T-helper 1 cell treated with Interleukin-12 subunit alpha and Interleukin-12 subunit beta and Interleukin-4 antibody, amounts not matched to agents 30 μg/mL and 1 μg/mL, for 36 hours (primary cell): Measurements from ENCODE around the gene HDAC9.

Source experiments
- H3K27ac Mint-ChIP-seq: one replicate; pipeline ENCODE4 v1.8.0; 2021; ENCODE audit warnings: mild to moderate bottlenecking, mixed read lengths
- H3K27me3 Mint-ChIP-seq: one replicate; pipeline ENCODE4 v1.8.0; 2021; ENCODE audit warnings: low read depth, mixed read lengths
- H3K36me3 Mint-ChIP-seq: one replicate; pipeline ENCODE4 v1.8.0; 2021; ENCODE audit warnings: low read depth, mixed read lengths
- H3K4me1 Mint-ChIP-seq: one replicate; pipeline ENCODE4 v1.8.0; 2021; ENCODE audit warnings: low read depth, mixed read lengths
- H3K4me3 Mint-ChIP-seq: one replicate; pipeline ENCODE4 v1.8.0; 2021; ENCODE audit warnings: mild to moderate bottlenecking, moderate library complexity, mixed read lengths
- H3K9me3 Mint-ChIP-seq: one replicate; pipeline ENCODE4 v1.8.0; 2021; ENCODE audit warnings: mixed read lengths

Gene HDAC9

GRCh38 chr7:18806177-18806576 is 310.6 kb downstream of the HDAC9 start:
- Mint-ChIP-seq H3K9me3 (peaks cover 4% of the 10 kb centered on the region), H3K4me3 (no peak overlapping the region), H3K27ac (no peak overlapping the region), H3K36me3 (no peaks in the 10 kb centered on the region), H3K4me1 (no peaks in the 10 kb centered on the region), H3K27me3 (no peaks in the 10 kb centered on the region)

DNA sequence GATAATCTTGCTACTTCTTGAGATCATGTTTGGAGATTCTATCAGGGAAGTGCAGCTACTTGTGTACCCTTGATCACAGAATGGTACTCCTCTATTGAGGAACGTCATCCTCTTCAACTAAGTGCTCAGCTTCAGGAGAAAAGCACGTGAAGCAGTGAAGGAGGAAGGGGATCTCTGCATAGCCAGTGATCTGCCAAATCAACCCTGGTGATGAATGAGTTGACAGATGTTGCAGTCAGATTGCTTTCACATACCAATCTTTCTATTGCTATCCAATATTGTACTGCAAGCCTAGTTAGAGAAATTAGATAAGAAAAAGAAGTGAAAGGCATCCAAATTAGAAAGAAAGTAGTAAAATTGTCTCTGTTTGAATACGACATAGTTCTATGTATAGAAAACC is 312.5 kb downstream of the HDAC9 start:
- no peaks in the 10 kb centered on the region for H3K27me3 Mint-ChIP-seq

DNA sequence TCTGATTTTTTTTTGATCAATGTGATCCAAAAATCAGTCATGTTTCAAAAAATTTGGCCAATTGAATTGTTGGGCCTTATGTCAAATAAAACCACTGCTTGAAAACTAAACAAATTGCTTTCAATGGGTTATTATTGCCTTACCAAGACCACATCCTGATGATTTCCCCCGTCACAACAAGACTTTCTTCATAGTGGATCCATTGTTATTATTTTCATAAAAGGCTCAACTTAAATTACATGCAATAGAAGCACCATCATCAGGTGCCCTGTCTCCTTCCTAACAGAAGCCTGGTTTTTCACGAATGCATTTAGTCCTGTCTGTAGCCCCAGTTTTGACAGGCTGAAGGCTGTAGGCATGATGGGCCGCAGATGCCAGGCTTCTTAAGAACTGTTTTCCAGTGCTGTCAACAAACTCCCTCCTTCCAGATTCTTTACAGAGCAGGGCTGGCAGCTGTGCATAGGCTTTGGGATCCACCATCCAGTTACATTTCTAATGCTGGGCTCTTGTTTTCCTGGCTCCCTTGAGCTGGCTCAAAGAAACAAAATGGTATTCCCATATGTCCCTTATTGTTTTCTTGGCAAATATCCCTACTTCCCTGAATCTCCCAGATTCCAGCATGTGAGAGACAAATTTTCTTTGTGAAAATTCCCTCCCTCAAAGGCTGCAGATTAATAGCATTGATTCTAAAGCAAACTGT is 319.9 kb downstream of the HDAC9 start:
- H3K4me1 Mint-ChIP-seq = no peaks in the 10 kb centered on the region
- no peak overlapping the region for H3K4me3 Mint-ChIP-seq

More for the DNA sequence above, 312.5 kb downstream of the HDAC9 start:
- Mint-ChIP-seq H3K4me1 (no peaks in the 10 kb centered on the region), H3K4me3 (no peak overlapping the region), H3K27ac (no peak overlapping the region), H3K36me3 (peaks cover 3% of the 10 kb centered on the region), H3K9me3 (peaks cover 10% of the 10 kb centered on the region)

DNA sequence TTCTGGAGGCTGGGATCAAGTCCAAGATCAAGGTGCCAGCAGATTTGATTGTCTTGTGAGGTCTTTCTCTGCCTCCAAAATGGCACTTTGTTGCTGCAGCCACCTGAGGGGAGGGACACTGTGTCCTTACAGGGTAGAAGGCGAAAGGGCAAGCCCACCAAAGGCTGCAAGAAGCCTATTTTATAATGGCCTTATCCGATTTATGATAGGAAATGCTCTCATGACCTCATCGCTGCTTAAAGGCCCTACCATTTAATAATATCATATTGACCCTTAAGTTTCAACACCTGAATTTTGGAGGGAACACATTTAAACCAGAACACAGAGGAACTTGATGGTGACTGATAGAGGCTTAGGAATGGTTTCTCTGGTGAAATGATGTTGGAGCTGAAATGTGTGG is 325.4 kb downstream of the HDAC9 start:
- no peaks in the 10 kb centered on the region for H3K36me3 Mint-ChIP-seq
- H3K4me3 Mint-ChIP-seq = no peak overlapping the region
- no peak overlapping the region for H3K27ac Mint-ChIP-seq
- no peaks in the 10 kb centered on the region for H3K9me3 Mint-ChIP-seq
- H3K4me1 Mint-ChIP-seq = no peaks in the 10 kb centered on the region
- H3K27me3 Mint-ChIP-seq = no peaks in the 10 kb centered on the region

More for the DNA sequence above, 319.9 kb downstream of the HDAC9 start:
- no peak overlapping the region for H3K27ac Mint-ChIP-seq
- H3K9me3 Mint-ChIP-seq = peaks cover 16% of the 10 kb centered on the region
- H3K27me3 Mint-ChIP-seq = no peaks in the 10 kb centered on the region
- peaks cover 3% of the 10 kb centered on the region for H3K36me3 Mint-ChIP-seq

GRCh38 chr7:18821554-18821953 is 326.0 kb downstream of the HDAC9 start:
- H3K27ac Mint-ChIP-seq = no peak overlapping the region
- no peaks in the 10 kb centered on the region for H3K36me3 Mint-ChIP-seq
- no peaks in the 10 kb centered on the region for H3K9me3 Mint-ChIP-seq
- no peaks in the 10 kb centered on the region for H3K27me3 Mint-ChIP-seq
- no peak overlapping the region for H3K4me3 Mint-ChIP-seq
- H3K4me1 Mint-ChIP-seq = no peaks in the 10 kb centered on the region

DNA sequence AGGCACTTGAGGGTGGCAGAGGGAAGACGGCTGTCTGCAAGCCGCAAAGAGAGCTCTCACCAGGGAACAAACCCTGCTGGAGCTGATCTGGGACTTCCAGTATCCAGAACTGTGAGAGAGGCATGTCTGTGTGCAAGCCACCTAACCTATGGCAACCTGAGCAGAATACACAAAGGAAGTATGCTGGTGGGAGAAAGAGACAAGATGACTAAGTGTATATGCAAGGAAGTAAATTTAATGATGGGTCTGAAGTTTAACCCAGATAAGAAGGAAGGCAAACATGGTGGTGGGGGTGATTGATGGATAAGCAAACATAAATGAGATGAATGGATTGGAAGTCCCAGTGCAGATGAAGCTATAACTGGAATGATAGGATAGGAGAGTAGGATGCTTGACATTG is 328.6 kb downstream of the HDAC9 start:
- H3K27me3 Mint-ChIP-seq = no peaks in the 10 kb centered on the region
- H3K27ac Mint-ChIP-seq = no peak overlapping the region
- H3K36me3 Mint-ChIP-seq = no peaks in the 10 kb centered on the region
- no peaks in the 10 kb centered on the region for H3K9me3 Mint-ChIP-seq
- no peaks in the 10 kb centered on the region for H3K4me1 Mint-ChIP-seq
- no peak overlapping the region for H3K4me3 Mint-ChIP-seq

GRCh38 chr7:18828260-18828993 is 332.9 kb downstream of the HDAC9 start:
- no peaks in the 10 kb centered on the region for H3K27me3 Mint-ChIP-seq
- no peak overlapping the region for H3K27ac Mint-ChIP-seq
- no peak overlapping the region for H3K4me3 Mint-ChIP-seq
- no peaks in the 10 kb centered on the region for H3K36me3 Mint-ChIP-seq
- H3K4me1 Mint-ChIP-seq = peaks cover 6% of the 10 kb centered on the region
- H3K9me3 Mint-ChIP-seq = peaks cover 6% of the 10 kb centered on the region

DNA sequence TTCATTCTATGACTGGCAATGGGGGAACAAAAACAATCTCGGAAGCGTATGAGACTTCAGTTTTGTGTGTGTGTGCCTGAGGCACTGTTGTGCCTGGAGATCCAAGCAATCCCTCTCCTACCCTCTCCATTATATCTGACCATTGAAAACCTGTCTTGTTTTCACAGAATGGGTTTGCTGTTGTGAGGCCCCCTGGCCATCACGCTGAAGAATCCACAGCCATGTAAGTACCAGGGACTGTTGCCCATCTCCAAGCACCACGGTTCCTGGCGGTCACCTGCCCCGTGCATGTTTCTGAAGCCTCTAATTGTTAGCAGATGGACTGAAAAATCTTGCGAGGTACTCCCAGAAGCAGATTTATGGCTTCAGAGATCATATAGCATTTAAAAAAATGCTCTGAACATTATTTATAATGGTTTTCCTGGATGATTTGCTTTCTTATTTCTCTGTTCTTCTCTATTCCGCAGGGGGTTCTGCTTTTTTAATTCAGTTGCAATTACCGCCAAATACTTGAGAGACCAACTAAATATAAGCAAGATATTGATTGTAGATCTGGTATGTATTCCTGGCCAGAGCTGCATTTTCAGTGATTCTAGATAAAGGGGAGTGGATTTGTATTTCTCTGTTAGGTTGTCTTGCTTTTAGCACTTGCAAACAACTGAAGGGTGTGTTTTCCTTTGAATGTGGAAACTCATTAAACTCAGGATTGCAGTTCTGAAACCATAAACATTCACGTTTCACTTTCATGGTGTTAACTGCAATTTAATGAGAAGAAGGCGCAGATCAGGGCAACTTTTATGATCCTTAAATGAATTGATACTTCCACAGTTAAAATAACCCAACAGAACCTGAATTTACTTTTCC is 333.7 kb downstream of the HDAC9 start:
- H3K27me3 Mint-ChIP-seq = peaks cover 3% of the 10 kb centered on the region
- H3K4me3 Mint-ChIP-seq = no peak overlapping the region
- H3K36me3 Mint-ChIP-seq = no peaks in the 10 kb centered on the region
- no peak overlapping the region for H3K27ac Mint-ChIP-seq
- peaks cover 6% of the 10 kb centered on the region for H3K4me1 Mint-ChIP-seq
- peaks cover 8% of the 10 kb centered on the region for H3K9me3 Mint-ChIP-seq

DNA sequence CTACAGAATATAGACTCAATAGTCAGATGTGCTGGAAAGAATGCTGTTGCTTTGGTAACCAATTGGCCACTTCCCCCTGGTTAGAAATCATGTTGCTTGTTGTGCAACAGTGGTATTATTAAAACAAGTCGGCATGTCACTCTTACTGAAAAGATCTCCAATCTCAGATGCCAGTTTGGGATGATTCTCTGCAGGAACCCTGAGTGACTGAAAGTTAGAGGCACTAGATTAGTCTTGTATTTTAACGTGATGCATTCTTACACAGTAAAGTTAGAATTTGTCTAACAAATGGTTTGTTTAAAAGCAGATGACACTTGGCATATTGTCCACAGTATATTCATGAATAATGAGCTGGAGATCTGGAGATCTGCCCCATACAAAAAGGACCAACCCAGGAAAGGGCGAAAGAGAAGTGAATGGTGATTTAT is 334.3 kb downstream of the HDAC9 start:
- H3K36me3 Mint-ChIP-seq = no peaks in the 10 kb centered on the region
- no peak overlapping the region for H3K4me3 Mint-ChIP-seq
- peaks cover 6% of the 10 kb centered on the region for H3K4me1 Mint-ChIP-seq
- H3K9me3 Mint-ChIP-seq = peaks cover 11% of the 10 kb centered on the region
- no peak overlapping the region for H3K27ac Mint-ChIP-seq
- H3K27me3 Mint-ChIP-seq = peaks cover 3% of the 10 kb centered on the region

DNA sequence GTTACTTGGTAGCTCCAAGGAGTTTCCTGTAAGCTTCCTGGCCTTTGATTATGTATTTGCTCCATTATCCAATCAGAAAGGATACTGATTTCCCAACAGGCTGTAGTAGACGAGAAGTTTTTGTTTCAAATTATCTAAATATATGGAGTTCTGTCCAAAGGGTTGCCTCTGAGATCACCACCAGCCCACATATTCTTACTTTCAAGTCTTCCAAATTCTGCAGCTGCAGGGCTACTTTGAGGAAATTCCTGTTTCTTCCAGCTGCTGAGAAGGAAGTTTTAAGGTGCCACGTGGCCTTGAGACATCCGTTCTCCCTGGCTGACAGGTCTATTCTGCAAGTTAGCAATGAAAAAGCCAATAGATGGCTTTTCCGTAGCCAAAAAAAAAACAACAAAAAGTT is 335.9 kb downstream of the HDAC9 start:
- Mint-ChIP-seq H3K27me3 (peaks cover 3% of the 10 kb centered on the region), H3K36me3 (no peaks in the 10 kb centered on the region), H3K27ac (no peak overlapping the region), H3K4me3 (no peak overlapping the region), H3K9me3 (peaks cover 14% of the 10 kb centered on the region), H3K4me1 (peaks cover 6% of the 10 kb centered on the region)

DNA sequence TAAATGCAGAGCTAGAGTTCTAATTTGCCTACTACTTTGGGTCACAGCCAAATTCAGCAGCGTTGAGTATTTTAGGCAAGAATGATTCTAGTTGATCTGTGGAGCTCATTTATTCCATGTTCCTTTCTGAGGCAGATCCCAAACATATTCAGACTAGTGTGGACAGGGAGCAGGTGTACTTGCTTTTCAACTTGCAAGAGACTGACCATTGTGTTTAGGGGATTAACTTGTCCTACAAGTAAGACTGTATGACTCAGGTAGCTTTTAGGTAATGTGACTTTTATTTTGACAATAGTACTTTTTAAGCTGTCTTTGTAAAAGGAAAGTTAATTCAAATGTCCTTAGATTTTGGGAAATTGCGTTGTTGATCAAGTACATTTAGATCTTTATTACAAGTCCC is 336.4 kb downstream of the HDAC9 start:
- Mint-ChIP-seq H3K9me3 (peaks cover 14% of the 10 kb centered on the region), H3K27me3 (peaks cover 3% of the 10 kb centered on the region), H3K4me1 (peaks cover 6% of the 10 kb centered on the region), H3K36me3 (no peaks in the 10 kb centered on the region), H3K4me3 (no peak overlapping the region), H3K27ac (no peak overlapping the region)

- Mint-ChIP-seq H3K9me3 (peaks cover 23% of the 10 kb centered on the region), H3K4me3 (no peak overlapping the region), H3K4me1 (peaks cover 4% of the 10 kb centered on the region)
These were observed 339.0 kb downstream of the HDAC9 start for GRCh38 chr7:18834577-18834976.

DNA sequence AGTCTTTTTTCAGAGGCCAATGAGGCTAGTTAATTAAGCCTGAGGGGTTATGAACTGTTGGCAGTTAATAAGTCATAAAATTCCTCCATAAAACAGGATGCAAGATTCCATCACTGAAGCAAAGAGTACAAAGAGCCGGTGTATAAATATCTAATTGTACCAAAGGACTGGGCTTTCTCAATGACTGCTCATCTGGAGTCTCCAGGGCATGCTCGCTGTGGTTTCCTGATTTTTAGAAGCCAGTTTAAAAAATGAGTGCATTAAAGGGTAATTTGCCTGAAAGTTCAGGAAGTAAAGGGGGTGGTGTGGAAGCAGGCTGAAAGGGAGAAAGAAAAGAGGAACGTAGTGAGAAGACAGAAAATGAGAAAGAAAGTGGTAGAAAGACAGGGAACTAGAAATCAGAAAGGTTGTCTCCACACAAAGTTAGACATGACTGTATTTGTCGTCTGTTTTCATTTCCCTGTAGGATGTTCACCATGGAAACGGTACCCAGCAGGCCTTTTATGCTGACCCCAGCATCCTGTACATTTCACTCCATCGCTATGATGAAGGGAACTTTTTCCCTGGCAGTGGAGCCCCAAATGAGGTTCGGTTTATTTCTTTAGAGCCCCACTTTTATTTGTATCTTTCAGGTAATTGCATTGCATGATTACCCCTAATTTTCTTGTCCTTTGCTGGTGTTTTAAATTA is 339.6 kb downstream of the HDAC9 start:
- Mint-ChIP-seq H3K36me3 (no peaks in the 10 kb centered on the region), H3K4me3 (no peak overlapping the region), H3K9me3 (peaks cover 20% of the 10 kb centered on the region), H3K27ac (no peak overlapping the region), H3K4me1 (no peaks in the 10 kb centered on the region), H3K27me3 (peaks cover 3% of the 10 kb centered on the region)

More at GRCh38 chr7:18834577-18834976, 339.0 kb downstream of the HDAC9 start:
- Mint-ChIP-seq H3K27me3 (peaks cover 3% of the 10 kb centered on the region), H3K36me3 (no peaks in the 10 kb centered on the region), H3K27ac (no peak overlapping the region)

DNA sequence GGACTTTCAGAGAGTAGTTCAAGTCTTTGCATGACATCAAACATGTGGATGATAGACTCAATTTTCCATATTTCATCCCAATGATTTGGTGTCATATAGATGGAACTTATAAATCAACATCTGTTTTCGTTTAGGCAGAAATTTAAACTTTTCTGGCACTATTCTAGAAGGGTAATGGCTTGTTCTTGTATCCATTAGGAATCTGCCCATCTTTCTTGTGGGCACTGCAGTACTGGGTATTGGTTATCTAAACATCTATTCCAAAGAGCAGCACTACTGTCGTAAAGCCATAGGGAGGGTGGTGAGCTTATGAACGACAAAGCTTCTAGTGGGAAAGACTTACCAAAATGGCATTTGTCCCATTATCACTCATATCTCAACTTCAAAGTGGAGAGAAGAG is 348.4 kb downstream of the HDAC9 start:
- Mint-ChIP-seq H3K27me3 (no peaks in the 10 kb centered on the region), H3K36me3 (peaks cover 1% of the 10 kb centered on the region), H3K9me3 (peaks cover 12% of the 10 kb centered on the region), H3K4me3 (no peak overlapping the region), H3K4me1 (no peaks in the 10 kb centered on the region), H3K27ac (no peak overlapping the region)
